Urinary bladder (tissue), 4 donors: ENCODE data around the gene LPGAT1. TPM values are rescaled to one million over a fixed set of nuclear protein-coding genes. Genes with fewer than 3 reads are reported as not detected.

ENCODE experiments used
- DNase-seq: peaks from one replicate; pipeline ENCODE4 v3.0.0-alpha.2; 2015; ENCODE audit errors: extremely low spot score
- H3K27ac ChIP-seq: one replicate; pipeline ENCODE4 v1.5.1; 2013; ENCODE audit warnings: low read depth, mild to moderate bottlenecking, moderate library complexity
- H3K36me3 ChIP-seq: one replicate; pipeline ENCODE4 v1.6.1; 2013; ENCODE audit warnings: mild to moderate bottlenecking, moderate library complexity; ENCODE audit not compliant: insufficient read depth
- H3K4me1 ChIP-seq: one replicate; pipeline ENCODE4 v1.6.1; 2013; ENCODE audit warnings: mild to moderate bottlenecking, moderate library complexity; ENCODE audit not compliant: insufficient read depth
- H3K4me3 ChIP-seq: one replicate; pipeline ENCODE4 v1.5.1; 2013; ENCODE audit warnings: low read depth, low read length
- WGBS: extraction: QIAGEN DNeasy Blood & Tissue Kit; methylation state at CpG from one replicate; pipeline ENCODE4 v1.1.7; 2013; 5-methylcytosine and 5-hydroxymethylcytosine counted together
- polyA plus RNA-seq: library from polyadenylated mRNA; stranded (reverse); fragments of 200-250 nt; gene quantifications from one replicate; pipeline ENCODE4 v1.2.3, GENCODE V29; 2013
- total RNA-seq: library from RNA; depleted of rRNA; stranded (reverse); fragments of >200 nt; gene quantifications from one replicate; pipeline ENCODE4 v1.2.3, GENCODE V29; 2014
- donor health status: healthy with polysubstance abuse.
- donor health status: healthy.

LPGAT1 gene
- total and polyA plus RNA-seq, 2 donors = 13.4 to 50.2 TPM

DNA sequence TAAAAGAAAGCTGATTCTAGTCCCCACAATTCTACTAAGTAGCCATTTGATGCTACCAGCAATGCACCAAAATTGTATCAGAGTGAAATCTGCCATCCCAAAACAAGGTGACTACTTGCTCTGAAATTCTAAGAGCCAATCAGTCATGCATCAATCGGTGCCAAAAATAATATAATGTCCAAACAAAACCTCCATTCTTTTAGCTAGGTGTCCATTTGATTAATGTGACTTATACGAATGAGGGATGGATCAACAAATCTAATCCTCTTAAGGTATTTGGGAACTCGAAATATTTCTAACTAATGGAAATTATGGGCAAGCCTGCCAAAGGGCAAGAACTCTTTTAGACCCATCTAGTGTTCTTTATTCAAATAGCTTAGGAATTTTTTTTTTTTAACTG lies 88.8 kb downstream of the LPGAT1 start:
- no peak overlapping the region for H3K27ac ChIP-seq
- WGBS = 74% methylated on average over 3 of the region's 3 CpGs

DNA sequence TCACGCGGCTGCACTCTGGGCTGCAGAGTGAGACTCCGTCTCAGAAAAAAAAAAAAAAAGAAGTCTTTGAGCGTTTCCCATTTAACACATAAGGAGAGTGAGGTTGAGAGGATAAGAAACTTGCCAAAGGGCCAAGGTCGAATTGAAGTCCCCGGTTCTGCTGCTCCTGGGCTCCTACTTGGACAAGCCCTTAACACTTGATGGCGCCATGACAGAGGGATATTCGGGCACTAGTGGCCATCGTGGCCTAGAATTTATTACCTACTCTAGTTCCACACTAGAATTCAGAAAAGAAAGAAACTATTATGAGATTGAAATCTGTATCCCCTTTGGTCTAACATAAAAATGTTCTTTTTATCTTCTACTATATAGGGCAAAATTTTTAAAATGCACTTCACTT lies 89.4 kb downstream of the LPGAT1 start:
- Histone ChIP-seq H3K36me3 (no peaks in the 10 kb centered on the region), H3K4me1 (no peaks in the 10 kb centered on the region), H3K27ac (no peak overlapping the region), H3K4me3 (no peak overlapping the region)
- WGBS = 74% methylated on average over 9 of the region's 9 CpGs
- no peak for DNase-seq

More for the DNA sequence above, 88.8 kb downstream of the LPGAT1 start:
- H3K36me3 ChIP-seq = no peaks in the 10 kb centered on the region
- no peaks in the 10 kb centered on the region for H3K4me1 ChIP-seq
- H3K4me3 ChIP-seq = no peak overlapping the region
- no peak for DNase-seq

DNA sequence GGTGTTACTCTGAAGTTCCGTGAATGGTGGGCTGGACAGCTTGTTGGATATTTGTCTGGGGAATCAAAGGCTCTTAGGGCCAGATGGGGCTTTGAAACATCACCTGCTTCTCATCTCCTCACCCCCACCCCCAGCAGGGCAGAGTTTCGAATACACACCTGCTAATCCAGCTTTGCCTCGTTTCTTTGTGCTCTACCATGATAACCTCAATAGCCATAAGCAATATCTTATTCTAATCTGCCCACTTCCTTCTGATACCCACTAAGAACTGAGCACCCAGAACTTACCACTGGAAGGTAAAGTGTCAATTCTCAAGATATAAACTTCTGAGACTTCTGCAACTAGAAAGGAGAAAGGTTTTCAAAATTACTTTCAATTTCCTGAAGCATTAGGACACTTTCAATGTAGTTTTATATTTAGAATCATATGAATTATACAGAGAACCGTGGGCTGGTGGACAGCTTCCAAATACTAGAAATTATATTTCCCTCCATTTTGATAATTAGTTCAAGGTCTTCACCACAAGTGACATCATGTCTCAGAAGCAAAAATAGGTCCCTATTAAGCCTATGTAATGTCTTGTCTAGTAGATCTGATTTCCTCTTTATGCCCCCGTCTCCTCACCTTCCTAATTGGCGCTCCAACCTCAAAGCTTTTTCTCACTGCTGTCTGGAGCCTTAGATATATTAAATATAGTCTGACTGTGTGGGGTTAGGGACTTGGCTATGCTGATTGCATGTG lies 90.7 kb downstream of the LPGAT1 start:
- no peak for DNase-seq
- Histone ChIP-seq H3K27ac (no peak overlapping the region), H3K36me3 (no peaks in the 10 kb centered on the region), H3K4me3 (no peak overlapping the region), H3K4me1 (no peaks in the 10 kb centered on the region)
- WGBS = 54% methylated on average over 6 of the region's 6 CpGs

DNA sequence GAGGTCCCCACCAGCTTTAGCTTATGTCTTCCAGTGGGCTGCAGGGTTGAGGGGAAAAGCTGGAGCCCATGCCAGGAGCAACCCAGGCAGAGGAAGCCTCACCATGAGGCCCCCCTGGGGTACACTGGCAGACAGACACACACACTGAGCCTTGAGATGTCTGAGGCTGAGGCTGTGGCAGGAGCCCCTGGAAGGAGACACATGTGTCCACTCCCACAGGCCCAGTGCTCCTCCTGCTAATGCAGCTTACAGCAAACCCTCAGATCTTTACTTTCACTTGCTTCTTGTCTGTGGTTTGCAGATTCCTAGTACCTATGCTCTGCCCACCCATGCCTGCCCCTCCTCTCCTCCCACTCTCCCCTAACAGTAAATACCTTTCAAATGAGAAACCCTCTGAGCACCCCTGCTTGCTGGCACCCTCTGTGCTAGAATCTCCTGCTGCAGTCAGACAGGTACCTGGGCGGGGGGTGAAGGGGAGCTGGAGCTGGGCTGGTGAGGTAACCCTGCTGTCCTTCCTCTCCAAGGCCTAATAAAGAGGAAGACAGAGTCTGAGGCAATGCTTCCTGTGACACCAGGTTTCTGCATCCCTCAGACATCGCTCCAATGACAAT lies 91.8 kb downstream of the LPGAT1 start:
- Histone ChIP-seq H3K4me3 (no peak overlapping the region), H3K4me1 (no peaks in the 10 kb centered on the region), H3K36me3 (no peaks in the 10 kb centered on the region), H3K27ac (no peak overlapping the region)
- 61% methylated on average over 2 of the region's 2 CpGs for WGBS
- no peak for DNase-seq

DNA sequence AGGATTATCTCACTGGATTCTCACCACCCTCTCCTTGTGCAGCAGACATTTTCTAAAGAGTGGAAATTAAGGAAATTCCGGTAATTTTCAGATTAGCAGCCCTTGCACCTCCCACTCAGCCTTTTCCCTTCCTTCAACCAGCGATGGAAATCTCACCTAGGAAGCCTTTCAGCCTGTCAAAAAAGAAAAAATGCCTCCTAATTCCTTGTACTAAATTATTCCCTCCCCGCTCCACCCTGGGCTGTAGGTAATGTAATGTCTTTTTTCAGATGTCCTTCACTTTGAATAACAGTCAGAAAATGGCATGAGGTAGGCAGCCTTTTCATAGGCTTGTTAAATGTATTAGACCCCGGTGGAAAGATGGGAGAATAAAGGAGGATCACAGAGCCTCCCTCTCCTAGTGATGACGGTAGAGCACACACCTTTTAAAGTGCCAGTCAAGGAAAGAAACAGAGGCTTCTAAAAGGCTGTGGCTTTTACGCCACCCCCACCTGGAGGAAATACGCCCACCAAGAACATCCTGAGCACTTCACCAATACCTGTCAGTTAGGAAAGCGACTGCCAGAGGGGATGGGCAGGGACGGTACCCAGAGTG lies 92.4 kb downstream of the LPGAT1 start:
- H3K27ac ChIP-seq = no peak overlapping the region
- 72% methylated on average over 9 of the region's 9 CpGs for WGBS

DNA sequence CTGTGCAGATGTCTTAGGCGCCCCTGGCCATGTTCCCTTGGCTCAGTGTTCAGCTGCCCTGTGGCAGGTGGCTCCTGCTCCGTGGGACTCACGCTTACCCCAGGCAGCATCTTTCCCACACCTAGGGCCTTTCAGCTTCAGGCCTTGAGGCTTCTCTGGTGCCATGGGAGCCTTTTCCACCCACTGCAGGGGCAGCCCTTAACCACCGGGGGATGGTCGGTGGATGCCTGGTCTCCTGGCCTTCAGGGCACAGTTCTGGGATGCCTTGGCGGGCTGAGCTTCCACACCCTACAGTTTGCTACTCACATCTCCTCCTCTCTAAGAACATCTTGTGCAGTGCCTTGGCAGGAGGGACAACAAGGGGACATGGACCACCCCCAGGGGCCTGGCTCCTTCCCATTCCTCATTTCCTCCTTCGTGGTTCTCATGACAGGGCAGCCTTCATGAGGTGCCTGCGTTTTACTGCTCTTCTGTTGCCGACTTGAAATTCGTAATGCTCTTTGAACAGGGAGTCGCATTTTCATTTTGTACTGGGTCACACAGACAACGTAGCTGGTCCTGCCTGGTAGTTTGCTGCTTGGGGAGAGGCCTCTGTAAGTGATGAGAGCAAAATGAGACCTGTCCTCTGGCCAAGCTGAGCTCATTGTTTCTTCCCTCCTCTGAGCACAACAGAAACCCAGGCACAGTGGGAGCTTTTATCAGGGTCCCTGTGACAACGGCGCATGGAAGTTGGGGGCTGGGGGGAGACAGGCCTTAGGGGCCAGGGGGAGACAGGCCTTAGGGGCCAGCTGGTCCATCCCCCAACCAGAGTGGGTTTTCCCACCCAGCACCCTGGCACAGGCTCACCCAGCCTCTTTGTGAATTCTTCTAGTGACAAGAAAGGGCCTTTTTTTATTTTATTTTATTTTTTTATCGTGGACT lies 93.2 kb downstream of the LPGAT1 start:
- Histone ChIP-seq H3K4me3 (no peak overlapping the region), H3K36me3 (no peaks in the 10 kb centered on the region), H3K27ac (no peak overlapping the region), H3K4me1 (no peaks in the 10 kb centered on the region)
- no peak for DNase-seq
- 86% methylated on average over 15 of the region's 15 CpGs for WGBS

More for the DNA sequence above, 92.4 kb downstream of the LPGAT1 start:
- Histone ChIP-seq H3K4me1 (no peaks in the 10 kb centered on the region), H3K4me3 (no peak overlapping the region), H3K36me3 (no peaks in the 10 kb centered on the region)
- DNase-seq = no peak

DNA sequence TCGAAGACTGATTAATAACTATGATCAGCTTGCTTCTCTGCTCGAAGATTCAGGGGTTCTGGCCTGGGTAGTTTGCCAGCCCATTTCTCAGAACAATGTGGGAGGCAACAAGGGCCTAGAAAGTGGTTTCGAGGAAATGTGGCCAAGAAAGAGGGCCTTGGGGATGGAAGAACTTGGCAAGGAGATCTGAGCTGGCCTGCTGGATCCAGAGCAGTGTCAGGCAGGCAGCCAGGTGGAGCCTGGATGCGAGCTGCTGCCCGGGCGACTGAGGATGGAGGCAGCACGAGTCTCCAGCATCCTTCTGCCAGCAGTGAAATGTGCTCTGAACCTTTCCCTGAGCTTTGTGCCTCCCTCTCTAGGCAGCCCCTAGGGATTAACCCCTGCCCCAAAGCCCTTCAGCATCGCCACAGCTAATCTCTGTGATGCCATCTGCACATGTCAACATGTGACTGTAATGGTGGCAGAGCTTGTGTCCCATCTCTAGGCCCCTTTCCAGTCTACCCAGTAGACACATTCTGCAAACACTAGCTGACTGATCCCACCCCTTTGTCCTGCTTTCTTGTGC lies 94.1 kb downstream of the LPGAT1 start:
- Histone ChIP-seq H3K36me3 (no peaks in the 10 kb centered on the region), H3K27ac (no peak overlapping the region), H3K4me3 (no peak overlapping the region), H3K4me1 (no peaks in the 10 kb centered on the region)
- WGBS = 67% methylated on average over 8 of the region's 8 CpGs
- no peak for DNase-seq

DNA sequence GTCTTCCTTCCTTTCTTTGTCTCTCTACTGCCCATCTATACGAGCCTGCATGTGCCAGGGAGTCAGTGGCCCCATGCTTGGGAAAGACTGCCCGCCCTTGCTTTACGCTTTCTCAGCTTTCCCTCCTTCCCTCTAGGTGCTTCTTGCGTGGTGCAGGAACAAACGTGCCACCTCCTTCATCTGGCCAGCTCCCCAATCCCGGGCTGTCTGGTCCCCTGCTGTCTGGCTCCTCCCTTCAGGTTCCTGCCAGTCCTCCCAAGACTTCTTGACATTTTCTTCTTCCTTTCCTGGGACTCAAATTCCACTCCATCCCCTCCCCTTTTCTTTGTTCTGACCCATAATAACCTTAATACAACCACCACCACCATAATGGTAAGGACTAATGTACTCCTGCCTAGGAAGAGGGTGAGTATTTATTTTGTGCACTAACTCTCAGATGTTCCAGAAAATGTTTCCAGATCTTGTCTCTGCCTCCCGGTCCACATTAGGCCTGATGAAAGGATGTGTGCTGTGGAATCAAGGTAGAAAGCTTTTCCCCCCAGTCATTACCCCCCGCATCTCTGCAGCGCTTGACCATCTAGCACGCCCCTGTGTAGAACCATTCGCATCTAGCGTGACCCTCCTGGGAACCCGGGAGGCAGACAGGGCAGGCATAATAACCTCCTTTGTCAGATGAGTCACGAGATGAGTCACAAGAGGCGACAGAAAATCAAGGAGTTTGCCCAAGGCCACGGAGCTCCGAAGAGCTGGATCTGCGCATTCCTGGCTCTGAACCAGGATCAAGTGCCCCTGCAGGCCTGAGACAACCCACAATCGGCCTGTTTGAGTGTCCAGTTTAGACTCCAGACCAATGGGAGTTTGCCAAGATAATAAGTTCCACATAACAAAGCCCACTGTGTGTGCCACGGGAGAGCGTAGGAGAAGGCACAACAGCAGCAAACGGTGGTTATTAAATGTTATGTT lies 95.1 kb downstream of the LPGAT1 start:
- DNase-seq = no peak
- 72% methylated on average over 22 of the region's 22 CpGs for WGBS
- H3K27ac ChIP-seq = no peak overlapping the region

DNA sequence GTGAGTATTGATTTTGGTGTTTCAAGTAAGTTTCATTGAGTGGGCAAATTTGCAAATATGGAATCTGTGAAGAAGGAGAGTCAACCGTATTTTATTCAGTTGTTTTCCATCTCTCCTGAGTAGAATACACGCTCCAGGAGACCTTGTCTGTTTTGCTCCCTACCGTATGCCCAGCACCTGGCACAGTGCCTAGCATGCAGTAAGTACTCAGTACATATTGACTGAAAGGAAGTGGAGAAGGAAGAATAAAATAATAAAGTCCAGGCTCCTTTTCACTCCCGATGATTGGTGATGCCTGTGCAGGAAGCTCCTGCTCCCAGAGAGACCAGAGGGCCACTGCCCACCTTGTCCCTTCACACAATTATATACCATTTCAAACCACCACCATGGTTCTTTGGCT lies 95.8 kb downstream of the LPGAT1 start:
- no peak for DNase-seq

More for the DNA sequence above, 95.1 kb downstream of the LPGAT1 start:
- Histone ChIP-seq H3K36me3 (no peaks in the 10 kb centered on the region), H3K4me3 (no peak overlapping the region), H3K4me1 (no peaks in the 10 kb centered on the region)

DNA sequence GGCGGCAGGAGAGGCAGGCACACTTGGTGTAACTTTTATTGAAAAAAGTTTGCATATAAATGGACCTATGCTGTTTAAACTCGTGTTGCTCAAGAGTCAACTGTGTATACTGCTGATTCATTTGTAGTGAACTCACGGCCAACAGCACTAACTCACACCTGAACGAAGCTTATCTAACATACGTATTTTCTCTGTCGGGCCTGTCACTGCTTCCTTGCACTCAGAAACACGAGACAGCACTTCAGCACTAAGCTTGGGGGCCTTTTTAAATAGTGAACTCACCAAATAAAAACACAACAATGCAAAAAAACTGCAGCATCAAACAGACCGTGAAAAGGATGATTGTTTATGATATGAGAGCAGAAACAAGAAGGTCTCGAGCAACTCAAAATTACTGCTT lies 96.2 kb downstream of the LPGAT1 start:
- no peak for DNase-seq
- Histone ChIP-seq H3K27ac (no peak overlapping the region), H3K4me3 (no peak overlapping the region), H3K4me1 (no peaks in the 10 kb centered on the region), H3K36me3 (no peaks in the 10 kb centered on the region)
- 55% methylated on average over 9 of the region's 9 CpGs for WGBS

More for the DNA sequence above, 95.8 kb downstream of the LPGAT1 start:
- no peaks in the 10 kb centered on the region for H3K4me1 ChIP-seq
- no peak overlapping the region for H3K27ac ChIP-seq
- H3K4me3 ChIP-seq = no peak overlapping the region
- 53% methylated on average over 4 of the region's 4 CpGs for WGBS
- H3K36me3 ChIP-seq = no peaks in the 10 kb centered on the region

DNA sequence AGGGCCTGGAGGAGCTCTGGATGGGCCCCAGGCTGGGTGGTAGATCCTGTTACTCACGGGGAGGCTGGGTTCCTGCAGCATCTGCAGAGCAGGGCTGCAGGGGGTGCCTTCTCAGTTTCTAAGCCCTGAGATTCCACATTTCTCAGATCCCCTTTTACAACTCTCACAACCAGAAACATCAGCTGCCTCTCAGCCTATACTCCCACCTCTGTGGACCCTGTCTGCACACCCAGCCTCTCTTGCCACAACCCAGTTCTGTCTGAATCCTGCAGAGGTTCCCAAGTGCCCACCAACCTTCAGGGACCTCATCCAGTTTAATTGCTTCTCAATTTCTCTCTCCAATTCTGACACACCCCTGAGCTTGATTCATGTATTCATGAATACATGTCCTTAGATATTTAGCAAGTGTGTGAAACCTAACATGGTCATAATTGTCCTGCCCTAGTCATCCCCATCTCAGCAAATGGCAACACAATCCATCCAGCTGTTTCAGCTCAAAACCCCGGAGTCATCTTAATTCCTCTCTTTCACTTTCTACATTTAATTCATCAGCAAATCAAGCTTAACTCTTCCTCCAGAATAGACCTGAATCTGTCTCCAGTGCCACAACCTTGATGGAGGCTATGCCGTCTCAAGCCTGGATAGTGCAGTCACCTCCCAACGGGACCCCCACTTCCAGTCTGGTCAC lies 98.1 kb downstream of the LPGAT1 start:
- WGBS = 66% methylated on average over 4 of the region's 4 CpGs
- Histone ChIP-seq H3K4me3 (no peak overlapping the region), H3K4me1 (no peaks in the 10 kb centered on the region), H3K27ac (no peak overlapping the region), H3K36me3 (no peaks in the 10 kb centered on the region)
- DNase-seq = no peak
